ENCODE data around the gene CHRNA4. TPM values are rescaled to one million over a fixed set of nuclear protein-coding genes. Genes with fewer than 3 reads are reported as not detected.

Gene CHRNA4
- not detected for polyA plus RNA-seq (2012; ENCODE audit: insufficient read depth, insufficient read length)

DNA sequence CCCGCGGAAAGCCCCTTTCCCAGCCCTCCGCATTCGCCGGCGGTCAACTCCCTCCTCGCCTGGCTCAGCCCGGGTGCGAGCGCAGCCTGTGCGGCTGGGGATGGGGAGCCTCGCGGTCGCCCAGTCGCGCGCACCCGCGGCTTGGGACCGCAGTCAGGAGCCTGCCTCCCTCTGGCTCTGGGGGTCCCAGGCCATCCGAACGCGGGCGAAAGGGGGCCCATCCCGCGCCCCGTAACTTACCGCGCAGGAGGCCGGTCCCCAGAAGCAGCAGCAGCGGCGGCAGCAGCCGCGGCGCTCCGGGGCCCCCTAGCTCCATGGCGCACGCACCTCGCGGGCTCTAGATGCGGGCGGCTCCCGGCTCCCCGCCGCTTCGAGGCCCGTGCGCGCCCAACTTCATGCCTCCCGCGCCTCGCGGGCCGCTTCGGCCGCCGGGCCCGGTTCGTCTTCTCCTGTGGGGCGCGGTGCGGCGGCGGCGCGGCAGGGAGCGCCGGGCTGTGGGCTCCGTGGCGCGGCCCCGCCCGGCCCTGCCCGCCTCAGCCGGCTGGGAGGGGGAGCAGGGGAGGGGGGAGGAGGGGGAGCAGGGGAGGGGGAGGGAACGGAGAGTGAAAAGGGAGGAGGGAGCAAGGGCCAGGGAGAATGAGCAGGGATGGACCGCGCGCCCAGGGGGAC, at the start of gene CHRNA4:
Gene CHRNA4, minus strand, starts transcription at position 500 of the 669 bp plus-strand sequence. Its CDS starts 184 bp downstream, at position 316.
- H3K4me3 ChIP-seq (ENCODE audit: low read length): no peak within 1 kb of the TSS
- no peak for DNase-seq (ENCODE audit: low read depth, low spot score)

- DNase-seq (ENCODE audit: low read depth, low spot score): no peak
- H3K4me3 ChIP-seq (ENCODE audit: low read length): no peak overlapping the region
Measured at GRCh38 chr20:63409834-63410435, 48.8 kb upstream of the CHRNA4 start.

DNA sequence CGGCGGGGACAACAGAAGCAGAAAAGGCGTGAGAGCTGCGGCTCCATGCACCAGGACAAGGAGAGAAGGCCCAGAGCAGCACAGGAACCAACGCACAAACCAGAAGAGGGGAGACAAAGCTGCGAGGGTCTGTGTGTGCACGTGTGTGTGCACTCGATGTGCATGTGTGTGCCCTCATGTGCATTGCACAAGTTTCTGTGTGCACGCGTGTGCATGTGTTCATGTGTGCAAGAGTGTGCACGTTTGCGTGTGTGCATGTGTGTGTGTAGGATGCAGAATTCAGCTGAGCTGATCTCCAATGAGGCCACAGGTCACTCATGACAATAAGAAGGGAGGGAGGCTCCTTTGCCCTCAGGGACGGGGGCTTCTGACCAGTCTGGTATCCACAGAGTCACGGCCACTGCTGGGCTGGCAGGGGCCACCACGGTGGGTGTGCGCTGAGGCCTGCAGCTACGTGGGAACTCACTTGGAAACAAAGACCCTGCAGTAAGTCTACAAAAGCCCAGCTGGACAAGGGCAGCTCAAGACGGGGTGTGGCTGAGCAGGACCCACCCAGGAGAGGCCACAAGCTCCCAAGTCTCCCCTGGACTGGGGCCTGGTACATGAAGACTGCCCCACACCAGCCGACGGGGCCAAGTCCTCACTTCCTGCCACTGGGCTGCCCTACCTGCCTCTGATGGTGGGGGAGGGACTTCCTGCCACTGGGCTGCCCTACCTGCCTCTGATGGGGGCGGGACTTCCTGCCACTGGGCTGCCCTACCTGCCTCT, 48.1 kb upstream of the CHRNA4 start:
- no peak overlapping the region for H3K4me3 ChIP-seq (ENCODE audit: low read length)
- no peak for DNase-seq (ENCODE audit: low read depth, low spot score)

DNA sequence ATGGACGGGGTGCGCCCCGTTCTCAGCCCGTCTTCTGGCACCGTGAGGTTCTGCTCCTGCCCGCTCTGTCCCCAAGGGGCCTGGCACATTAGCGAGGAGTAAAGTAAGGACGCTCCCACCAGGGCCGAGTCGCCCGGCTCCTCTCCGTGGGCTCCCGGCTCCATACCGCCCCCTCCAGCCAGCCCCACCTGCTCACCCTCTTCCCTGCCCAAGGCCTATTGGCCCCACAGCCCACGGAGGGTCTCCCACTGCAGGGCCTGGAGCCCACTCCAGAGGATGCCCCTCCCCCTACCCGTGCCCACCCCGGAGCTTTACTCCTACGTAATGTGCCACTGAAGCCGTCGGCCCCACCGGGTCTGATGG, 47.5 kb upstream of the CHRNA4 start:
- no peak for DNase-seq (ENCODE audit: low read depth, low spot score)
- no peak overlapping the region for H3K4me3 ChIP-seq (ENCODE audit: low read length)

DNA sequence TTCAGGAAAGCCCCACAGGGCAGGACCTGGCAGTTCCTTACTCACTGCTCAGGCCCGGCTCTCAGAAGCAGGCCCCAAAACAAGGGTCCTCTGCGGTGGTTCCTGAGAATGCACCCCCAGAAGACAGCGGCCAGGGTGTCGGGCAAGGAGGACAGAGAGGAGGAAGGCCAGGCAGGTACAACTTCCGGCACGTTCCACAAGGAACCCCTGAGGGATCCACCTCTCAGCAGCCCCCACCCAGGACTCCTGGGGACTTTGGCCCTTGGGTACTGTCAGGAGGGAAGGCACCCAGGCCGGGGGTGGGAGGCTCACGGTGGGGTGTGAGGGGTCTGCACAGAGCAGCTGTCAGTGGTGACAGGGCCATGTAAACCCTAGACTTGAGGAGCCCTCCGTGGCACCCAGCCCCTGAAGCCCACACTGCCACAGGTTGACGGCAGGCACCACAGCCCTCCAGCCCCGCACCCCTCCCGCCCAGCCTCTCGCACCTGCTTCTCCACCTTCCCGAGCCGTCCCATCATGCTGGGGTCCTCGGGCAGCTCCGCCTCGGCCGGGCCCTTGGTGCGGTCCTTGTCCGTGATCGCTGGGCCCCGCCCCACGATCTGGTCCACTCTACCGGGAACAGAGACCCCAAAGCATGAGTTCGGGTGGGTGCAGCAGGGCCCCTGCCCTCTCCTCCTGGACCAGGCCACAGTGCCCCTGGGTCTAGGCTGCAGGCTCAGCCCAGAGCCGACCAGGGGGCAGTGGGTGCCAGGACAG, 47.0 kb upstream of the CHRNA4 start:
- no peak overlapping the region for H3K4me3 ChIP-seq (ENCODE audit: low read length)
- DNase-seq (ENCODE audit: low read depth, low spot score): no peak

DNA sequence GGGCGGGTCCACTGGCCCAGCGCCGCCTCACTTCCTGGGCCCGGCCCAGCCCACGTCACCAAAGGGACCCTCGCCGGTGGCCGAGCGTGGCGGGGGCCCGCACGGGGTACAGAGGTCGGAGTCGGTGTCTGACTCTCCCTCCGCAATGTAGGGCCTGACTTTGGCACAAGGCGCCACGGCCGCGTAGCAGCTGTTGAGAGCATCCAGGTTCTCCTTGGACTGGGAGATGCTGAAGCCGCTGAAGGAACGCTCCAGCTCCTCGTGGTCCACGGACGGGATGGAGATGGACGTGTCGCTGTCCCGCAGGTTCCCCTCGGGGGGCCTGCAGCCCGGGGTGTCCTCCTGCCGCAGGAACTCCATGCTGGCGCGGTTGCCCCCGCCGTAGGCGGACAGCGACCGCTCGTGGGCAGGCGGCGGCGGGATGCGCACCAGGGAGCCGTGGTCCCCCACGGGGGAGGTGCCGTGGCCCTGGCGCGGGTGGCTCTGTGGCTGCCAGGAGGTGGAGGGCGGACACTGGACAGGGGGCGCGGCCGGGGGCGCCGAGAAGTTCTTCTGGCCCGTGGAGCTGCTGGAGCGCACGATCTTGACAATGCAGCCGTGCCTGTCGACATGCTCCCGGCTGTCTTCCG, 45.6 kb upstream of the CHRNA4 start:
- DNase-seq (ENCODE audit: low read depth, low spot score): no peak
- no peak overlapping the region for H3K4me3 ChIP-seq (ENCODE audit: low read length)

GRCh38 chr20:63406011-63406410, 44.9 kb upstream of the CHRNA4 start:
- no peak overlapping the region for H3K4me3 ChIP-seq (ENCODE audit: low read length)
- no peak for DNase-seq (ENCODE audit: low read depth, low spot score)

DNA sequence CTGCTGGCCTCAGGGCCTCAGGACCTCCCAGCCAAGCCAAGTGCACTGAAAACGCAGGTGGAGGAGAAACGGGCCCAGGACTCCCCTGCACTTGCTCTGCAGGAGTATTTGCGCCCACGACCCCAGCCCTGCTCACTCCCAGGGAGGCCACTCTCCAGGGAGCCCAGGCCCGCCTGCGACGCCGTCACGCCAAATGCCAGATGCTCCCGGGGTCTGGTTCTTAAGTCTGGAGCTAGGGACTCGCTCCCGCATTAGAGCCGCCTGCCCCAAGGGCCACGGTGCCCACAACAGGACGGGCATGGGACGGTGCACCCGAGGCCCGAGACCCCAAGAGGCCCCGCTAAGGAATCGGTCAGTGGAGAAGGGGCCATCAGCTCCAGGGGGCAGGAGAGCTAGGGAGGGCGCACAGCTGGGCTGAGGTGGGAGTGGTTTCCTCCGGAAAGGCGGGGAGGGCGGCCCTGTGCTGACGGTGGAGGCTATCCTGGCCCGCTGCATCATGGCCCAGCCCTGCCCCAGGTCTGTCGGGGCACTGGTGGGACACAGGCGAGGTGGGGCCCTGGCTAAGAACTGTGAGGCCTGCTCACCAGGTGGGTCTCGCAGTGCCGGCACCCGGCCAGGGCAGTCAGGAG, 44.1 kb upstream of the CHRNA4 start:
- DNase-seq (ENCODE audit: low read depth, low spot score): no peak
- H3K4me3 ChIP-seq (ENCODE audit: low read length): no peak overlapping the region

DNA sequence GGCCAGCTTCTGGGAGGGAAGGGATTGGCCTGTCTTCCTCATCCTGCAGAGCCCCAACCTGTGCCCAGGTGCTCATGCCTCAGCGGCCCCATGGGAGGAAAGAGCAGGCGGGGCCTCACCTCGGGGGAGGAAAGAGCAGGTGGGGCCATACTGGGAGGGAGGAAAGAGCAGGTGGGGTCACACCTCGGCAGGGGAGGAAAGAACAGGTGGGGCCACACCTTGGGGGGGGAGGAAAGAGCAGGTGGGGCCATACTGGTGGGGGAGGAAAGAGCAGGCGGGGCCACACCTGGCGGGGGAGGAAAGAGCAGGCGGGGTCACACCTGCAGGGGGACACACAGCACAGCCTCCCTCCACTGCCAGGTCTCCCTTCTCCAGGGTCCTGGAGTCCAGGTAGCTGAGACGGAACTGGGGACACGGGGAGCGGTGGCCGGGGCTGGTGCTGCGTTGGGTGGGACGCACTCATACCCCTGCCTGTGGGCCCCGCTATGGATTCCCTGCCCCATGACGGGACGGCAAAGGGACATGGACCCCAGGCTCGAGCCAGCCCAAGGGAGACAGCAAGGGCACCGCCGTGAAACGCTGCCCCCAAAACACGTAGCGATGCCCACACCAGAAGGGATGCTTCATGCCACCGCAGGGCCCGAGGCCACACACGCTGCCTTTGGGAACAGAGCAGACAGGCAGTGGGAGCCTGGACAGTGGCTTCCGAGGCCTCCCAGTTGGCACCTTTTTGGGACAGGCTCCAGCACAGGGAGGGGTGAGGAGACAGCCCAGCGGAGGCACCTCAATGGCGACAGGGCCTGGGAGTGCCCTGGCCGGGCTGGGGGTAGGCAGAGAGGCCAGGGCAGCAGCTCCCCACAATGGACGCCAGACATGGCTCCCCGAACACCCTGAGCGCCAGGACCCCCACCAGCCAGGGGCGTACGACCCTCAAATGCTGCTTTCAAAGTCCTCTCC, 43.3 kb upstream of the CHRNA4 start:
- DNase-seq (ENCODE audit: low read depth, low spot score): no peak
- H3K4me3 ChIP-seq (ENCODE audit: low read length): no peak overlapping the region

- no peak for DNase-seq (ENCODE audit: low read depth, low spot score)
- no peak overlapping the region for H3K4me3 ChIP-seq (ENCODE audit: low read length)
Measured at GRCh38 chr20:63403403-63404105, 42.4 kb upstream of the CHRNA4 start.

DNA sequence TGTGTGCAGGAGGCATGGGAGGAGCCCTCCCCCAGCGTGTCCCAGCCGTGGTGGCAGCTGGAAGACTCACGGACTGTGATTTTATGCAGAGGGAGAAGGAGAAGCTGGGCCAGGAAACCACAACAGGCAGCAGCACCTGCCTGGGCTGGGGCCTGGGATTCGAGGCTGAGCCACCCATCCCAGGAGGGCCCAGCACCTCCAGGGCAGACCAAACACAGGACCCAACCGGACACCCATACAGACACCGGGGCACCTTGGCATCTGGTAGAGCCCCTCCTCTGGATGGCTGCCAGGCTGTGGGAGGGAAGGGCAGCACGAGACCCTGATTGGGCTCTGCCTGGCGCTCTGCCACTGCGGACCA, 41.7 kb upstream of the CHRNA4 start:
- DNase-seq (ENCODE audit: low read depth, low spot score): no peak
- H3K4me3 ChIP-seq (ENCODE audit: low read length): no peak overlapping the region

DNA sequence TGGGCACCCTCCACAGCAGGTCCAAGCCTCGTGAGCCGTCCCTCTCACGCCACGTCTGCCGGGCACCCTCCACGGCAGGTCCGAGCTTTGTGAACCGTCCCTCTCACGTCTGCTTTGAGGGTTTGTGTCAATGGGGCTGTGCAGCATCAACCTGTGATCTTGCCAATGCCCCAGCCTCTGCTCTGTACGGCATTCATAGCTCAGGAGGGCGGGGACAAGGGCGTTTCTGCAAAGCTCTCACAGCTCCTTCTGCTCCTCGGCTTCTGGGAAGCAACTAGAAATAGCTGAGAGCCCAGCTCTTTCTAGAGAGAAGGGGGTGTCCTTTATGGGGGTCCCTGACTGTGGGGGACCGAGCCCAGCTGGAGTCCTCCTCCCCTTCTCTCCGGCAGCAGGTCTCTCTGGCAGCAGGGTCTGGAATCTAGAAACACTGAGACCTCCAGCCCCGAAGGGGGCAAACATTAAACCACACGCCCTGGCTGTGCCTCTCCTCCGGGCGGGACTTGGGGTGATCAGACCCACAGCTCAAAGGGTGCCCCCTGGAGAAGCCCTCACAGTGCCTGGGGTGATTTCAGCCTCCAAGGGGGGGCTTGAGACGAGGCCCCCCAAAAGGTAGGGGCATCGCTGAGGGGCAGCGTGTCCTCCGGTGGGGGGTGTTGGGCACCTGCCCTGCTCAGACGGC, 41.2 kb upstream of the CHRNA4 start:
- no peak for DNase-seq (ENCODE audit: low read depth, low spot score)
- H3K4me3 ChIP-seq (ENCODE audit: low read length): no peak overlapping the region

DNA sequence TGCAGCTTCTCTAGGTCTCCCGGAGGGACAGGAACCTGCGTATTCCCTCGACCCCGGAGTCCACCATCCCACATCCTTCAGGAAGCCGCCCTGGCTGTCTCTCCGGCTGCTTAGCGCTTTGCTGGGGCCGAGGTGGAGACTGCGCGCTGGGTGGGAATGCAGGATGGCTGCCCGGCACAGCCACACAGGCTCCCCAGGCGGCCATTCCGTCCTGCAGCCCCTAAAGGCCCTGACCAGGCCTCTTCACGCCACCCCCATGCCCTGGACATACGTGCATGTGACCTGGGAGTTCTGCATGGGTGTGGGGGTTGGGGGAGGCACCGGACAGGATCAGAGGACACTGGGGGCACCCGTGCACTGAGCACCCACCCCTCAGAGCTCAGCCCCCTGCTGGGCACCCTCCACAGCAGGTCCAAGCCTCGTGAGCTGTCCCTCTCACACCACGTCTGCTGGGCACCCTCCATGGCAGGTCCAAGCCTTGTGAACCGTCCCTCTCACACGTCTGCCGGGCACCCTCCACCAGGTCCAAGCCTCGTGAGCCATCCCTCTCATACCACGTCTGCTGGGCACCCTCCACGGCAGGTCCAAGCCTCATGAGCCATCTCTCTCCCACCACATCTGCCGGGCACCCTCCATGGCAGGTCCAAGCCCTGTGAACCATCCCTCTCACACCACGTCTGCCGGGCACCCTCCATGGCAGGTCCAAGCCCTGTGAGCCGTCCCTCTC, 40.4 kb upstream of the CHRNA4 start:
- H3K4me3 ChIP-seq (ENCODE audit: low read length): no peak overlapping the region
- no peak for DNase-seq (ENCODE audit: low read depth, low spot score)

DNA sequence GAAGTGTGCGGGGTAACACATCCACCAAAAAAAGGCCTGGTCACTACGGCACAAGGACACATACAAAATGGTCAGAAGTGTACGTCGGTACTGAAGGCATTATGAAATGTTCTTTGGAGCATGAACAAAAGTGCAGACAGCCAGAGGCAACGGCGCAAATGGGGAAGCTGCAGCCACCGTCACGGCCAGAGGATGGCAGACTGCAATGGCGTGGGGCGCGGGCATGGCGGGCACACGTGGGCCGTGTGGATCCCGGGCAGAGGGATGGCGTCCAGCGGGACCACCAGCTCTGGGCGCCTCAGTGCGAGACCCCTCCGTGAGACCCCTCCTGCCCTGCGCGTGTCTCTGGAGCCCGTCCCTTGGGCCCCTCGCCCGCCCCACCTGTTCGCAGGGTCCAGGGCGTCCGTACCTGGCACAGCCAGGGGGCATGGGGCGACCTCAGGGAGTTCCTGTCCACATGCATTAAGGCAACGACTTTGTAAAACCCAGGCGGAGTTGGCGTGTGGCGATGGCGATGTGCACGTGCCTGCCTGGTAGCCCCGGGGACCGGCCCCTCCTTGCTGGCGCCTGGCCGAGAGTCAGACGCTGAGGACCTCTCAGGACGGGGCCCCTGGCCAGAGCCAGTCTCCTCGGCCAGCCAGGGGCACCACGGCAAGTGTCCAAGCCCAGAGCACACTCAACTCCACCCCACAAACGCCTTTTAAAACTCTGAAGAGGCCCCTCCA, 39.5 kb upstream of the CHRNA4 start:
- DNase-seq (ENCODE audit: low read depth, low spot score): no peak
- no peak overlapping the region for H3K4me3 ChIP-seq (ENCODE audit: low read length)

- no peak overlapping the region for H3K4me3 ChIP-seq (ENCODE audit: low read length)
- DNase-seq (ENCODE audit: low read depth, low spot score): no peak
Measured at GRCh38 chr20:63399596-63400375, 38.6 kb upstream of the CHRNA4 start.
